ENCODE data around the gene SELENOK. TPM values are rescaled to one million over a fixed set of nuclear protein-coding genes. Genes with fewer than 3 reads are reported as not detected.

Gene SELENOK
- polyA plus RNA-seq, 4 donors = 56.4 to 115 (median 70.8) TPM

GRCh38 chr3:53858096-53858741 lies 33.4 kb downstream of the SELENOK start:
- H3K4me1 ChIP-seq (ENCODE audit: control insufficient read depth in 3 of 3, insufficient read depth in 2 of 3, low read depth in 1 of 3, low read length in 2 of 3) = no peaks in the 10 kb centered on the region

GRCh38 chr3:53856964-53857363 lies 34.7 kb downstream of the SELENOK start:
- no peaks in the 10 kb centered on the region for H3K27me3 ChIP-seq (ENCODE audit: control insufficient read depth in 3 of 3, insufficient read depth in 3 of 3, low read length in 3 of 3)
- DNase-seq (no peak), FAIRE-seq (no peak)
- H3K36me3 ChIP-seq (ENCODE audit: control insufficient read depth in 3 of 3, insufficient read depth in 2 of 3, low read depth in 1 of 3, low read length in 3 of 3) = peaks cover 4 to 33% (median 6%) of the 10 kb centered on the region in 3 donors
- no peaks in the 10 kb centered on the region for H3K9me3 ChIP-seq (ENCODE audit: control insufficient read depth in 2 of 2, insufficient read depth in 1 of 2, low read depth in 1 of 2, low read length in 1 of 2)
- no peak overlapping the region for H3K4me3 ChIP-seq (ENCODE audit: low read depth in 1 of 3, low read length in 3 of 3)
- no peaks in the 10 kb centered on the region for H3K4me1 ChIP-seq (ENCODE audit: control insufficient read depth in 3 of 3, insufficient read depth in 2 of 3, low read depth in 1 of 3, low read length in 2 of 3)
- 64 to 73% (median 72%) methylated on average over 7 of the region's 7 CpGs for WGBS, 3 donors
- no peak overlapping the region for H3K27ac ChIP-seq (ENCODE audit: low read depth in 1 of 3, low read length in 2 of 3)

More at GRCh38 chr3:53858096-53858741, 33.4 kb downstream of the SELENOK start:
- FAIRE-seq = no peak
- Histone ChIP-seq H3K27me3 (ENCODE audit: control insufficient read depth in 3 of 3, insufficient read depth in 3 of 3, low read length in 3 of 3) (no peaks in the 10 kb centered on the region), H3K9me3 (ENCODE audit: control insufficient read depth in 2 of 2, insufficient read depth in 1 of 2, low read depth in 1 of 2, low read length in 1 of 2) (no peaks in the 10 kb centered on the region), H3K27ac (ENCODE audit: low read depth in 1 of 3, low read length in 2 of 3) (no peak overlapping the region), H3K36me3 (ENCODE audit: control insufficient read depth in 3 of 3, insufficient read depth in 2 of 3, low read depth in 1 of 3, low read length in 3 of 3) (peaks cover 6 to 35% (median 7%) of the 10 kb centered on the region in 3 donors), H3K4me3 (ENCODE audit: low read depth in 1 of 3, low read length in 3 of 3) (no peak overlapping the region)
- WGBS, 3 donors = 84 to 86% (median 85%) methylated on average over 7 of the region's 7 CpGs
- no peak for DNase-seq

GRCh38 chr3:53850895-53851294 lies 40.8 kb downstream of the SELENOK start:
- DNase-seq (no peak), FAIRE-seq (no peak)
- H3K36me3 ChIP-seq (ENCODE audit: control insufficient read depth in 3 of 3, insufficient read depth in 2 of 3, low read depth in 1 of 3, low read length in 3 of 3) = peaks cover 0 to 8% (median 0%) of the 10 kb centered on the region in 3 donors
- H3K4me3 ChIP-seq (ENCODE audit: low read depth in 1 of 3, low read length in 3 of 3) = no peak overlapping the region
- peaks cover 0 to 3% (median 0%) of the 10 kb centered on the region in 3 donors for H3K27me3 ChIP-seq (ENCODE audit: control insufficient read depth in 3 of 3, insufficient read depth in 3 of 3, low read length in 3 of 3)
- 55 to 68% (median 67%) methylated on average over 5 of the region's 5 CpGs for WGBS, 3 donors
- no peaks in the 10 kb centered on the region for H3K9me3 ChIP-seq (ENCODE audit: control insufficient read depth in 2 of 2, insufficient read depth in 1 of 2, low read depth in 1 of 2, low read length in 1 of 2)
- H3K4me1 ChIP-seq (ENCODE audit: control insufficient read depth in 3 of 3, insufficient read depth in 2 of 3, low read depth in 1 of 3, low read length in 2 of 3) = peaks cover 0 to 8% (median 0%) of the 10 kb centered on the region in 3 donors
- H3K27ac ChIP-seq (ENCODE audit: low read depth in 1 of 3, low read length in 2 of 3) = no peak overlapping the region

DNA sequence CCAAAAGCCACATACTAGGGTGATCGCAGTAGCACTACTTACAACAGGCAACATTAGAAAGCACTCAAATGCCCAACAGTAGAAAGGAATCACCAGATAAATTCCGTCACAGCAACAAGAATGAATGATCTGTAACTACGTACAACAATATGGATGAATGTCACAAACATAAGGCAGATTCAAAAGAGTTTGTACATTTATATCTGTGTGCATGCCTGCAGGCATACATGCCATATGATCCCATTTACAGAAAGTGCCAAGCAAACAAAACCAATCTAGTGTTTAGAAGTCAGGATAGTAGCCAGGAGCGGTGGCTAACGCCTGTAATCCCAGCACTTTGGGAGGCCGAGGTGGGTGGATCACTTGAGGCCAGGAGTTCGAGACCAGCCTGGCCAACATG lies 41.7 kb downstream of the SELENOK start:
- DNase-seq (no peak), FAIRE-seq (no peak)
- Histone ChIP-seq H3K4me1 (ENCODE audit: control insufficient read depth in 3 of 3, insufficient read depth in 2 of 3, low read depth in 1 of 3, low read length in 2 of 3) (peaks cover 2 to 14% (median 5%) of the 10 kb centered on the region in 3 donors), H3K27me3 (ENCODE audit: control insufficient read depth in 3 of 3, insufficient read depth in 3 of 3, low read length in 3 of 3) (peaks cover 0 to 3% (median 0%) of the 10 kb centered on the region in 3 donors), H3K27ac (ENCODE audit: low read depth in 1 of 3, low read length in 2 of 3) (no peak overlapping the region), H3K36me3 (ENCODE audit: control insufficient read depth in 3 of 3, insufficient read depth in 2 of 3, low read depth in 1 of 3, low read length in 3 of 3) (peaks cover 0 to 4% (median 0%) of the 10 kb centered on the region in 3 donors), H3K4me3 (ENCODE audit: low read depth in 1 of 3, low read length in 3 of 3) (no peak overlapping the region), H3K9me3 (ENCODE audit: control insufficient read depth in 2 of 2, insufficient read depth in 1 of 2, low read depth in 1 of 2, low read length in 1 of 2) (no peaks in the 10 kb centered on the region)
- WGBS, 3 donors = 95 to 97% (median 96%) methylated on average over 7 of the region's 7 CpGs

- FAIRE-seq = no peak
- Histone ChIP-seq H3K9me3 (ENCODE audit: control insufficient read depth in 2 of 2, insufficient read depth in 1 of 2, low read depth in 1 of 2, low read length in 1 of 2) (no peaks in the 10 kb centered on the region), H3K4me1 (ENCODE audit: control insufficient read depth in 3 of 3, insufficient read depth in 2 of 3, low read depth in 1 of 3, low read length in 2 of 3) (peaks cover 2 to 41% (median 6%) of the 10 kb centered on the region in 3 donors), H3K4me3 (ENCODE audit: low read depth in 1 of 3, low read length in 3 of 3) (peak overlapping the region in 2 of 3 donors; percentile 56 to 72), H3K27me3 (ENCODE audit: control insufficient read depth in 3 of 3, insufficient read depth in 3 of 3, low read length in 3 of 3) (peaks cover 0 to 3% (median 0%) of the 10 kb centered on the region in 3 donors), H3K36me3 (ENCODE audit: control insufficient read depth in 3 of 3, insufficient read depth in 2 of 3, low read depth in 1 of 3, low read length in 3 of 3) (peaks cover 0 to 2% (median 0%) of the 10 kb centered on the region in 3 donors), H3K27ac (ENCODE audit: low read depth in 1 of 3, low read length in 2 of 3) (peak overlapping the region in 1 of 3 donors; percentile 25)
- DNase-seq = peak in 1 of 2 donors; percentile 11
- WGBS, 3 donors = 26 to 57% (median 33%) methylated on average over 10 of the region's 10 CpGs
These were observed 44.9 kb downstream of the SELENOK start for GRCh38 chr3:53846851-53847155.

GRCh38 chr3:53846134-53846850 lies 45.4 kb downstream of the SELENOK start, which contains the start of the genes CHDH and IL17RB:
TSS of gene CHDH (minus strand) at chr3:53846419. CDS start at chr3:53824008, 22,411 bp downstream.
TSS of gene IL17RB (plus strand) at chr3:53846568. CDS start at chr3:53846589, 21 bp downstream.
- Histone ChIP-seq H3K36me3 (ENCODE audit: control insufficient read depth in 3 of 3, insufficient read depth in 2 of 3, low read depth in 1 of 3, low read length in 3 of 3) (peaks cover 0 to 2% (median 0%) of the 10 kb centered on the region in 3 donors), H3K4me3 (ENCODE audit: low read depth in 1 of 3, low read length in 3 of 3) (peak within 1 kb of the TSS; percentile 46 to 72 (median 56)), H3K27ac (ENCODE audit: low read depth in 1 of 3, low read length in 2 of 3) (peak within 1 kb of the TSS; percentile 57 to 93 (median 86)), H3K9me3 (ENCODE audit: control insufficient read depth in 2 of 2, insufficient read depth in 1 of 2, low read depth in 1 of 2, low read length in 1 of 2) (no peaks in the 10 kb centered on the region), H3K4me1 (ENCODE audit: control insufficient read depth in 3 of 3, insufficient read depth in 2 of 3, low read depth in 1 of 3, low read length in 2 of 3) (peaks cover 2 to 46% (median 6%) of the 10 kb centered on the region in 3 donors), H3K27me3 (ENCODE audit: control insufficient read depth in 3 of 3, insufficient read depth in 3 of 3, low read length in 3 of 3) (peaks cover 0 to 3% (median 0%) of the 10 kb centered on the region in 3 donors)
- 2 to 3% (median 3%) methylated on average over 54 to 91 of the region's 91 CpGs for WGBS, 3 donors
- peak; percentile 80 to 87 for DNase-seq
- no peak for FAIRE-seq

GRCh38 chr3:53845881-53846133 lies 45.9 kb downstream of the SELENOK start:
- peaks cover 0 to 2% (median 0%) of the 10 kb centered on the region in 3 donors for H3K36me3 ChIP-seq (ENCODE audit: control insufficient read depth in 3 of 3, insufficient read depth in 2 of 3, low read depth in 1 of 3, low read length in 3 of 3)
- H3K9me3 ChIP-seq (ENCODE audit: control insufficient read depth in 2 of 2, insufficient read depth in 1 of 2, low read depth in 1 of 2, low read length in 1 of 2) = no peaks in the 10 kb centered on the region
- peaks cover 0 to 3% (median 0%) of the 10 kb centered on the region in 3 donors for H3K27me3 ChIP-seq (ENCODE audit: control insufficient read depth in 3 of 3, insufficient read depth in 3 of 3, low read length in 3 of 3)
- no peak for FAIRE-seq
- 1 to 2% (median 1%) methylated on average over 33 to 34 of the region's 34 CpGs for WGBS, 3 donors
- peaks cover 2 to 49% (median 6%) of the 10 kb centered on the region in 3 donors for H3K4me1 ChIP-seq (ENCODE audit: control insufficient read depth in 3 of 3, insufficient read depth in 2 of 3, low read depth in 1 of 3, low read length in 2 of 3)
- H3K27ac ChIP-seq (ENCODE audit: low read depth in 1 of 3, low read length in 2 of 3) = peak overlapping the region in 2 of 3 donors; percentile 86 to 93
- peak overlapping the region; percentile 46 to 72 (median 56) for H3K4me3 ChIP-seq (ENCODE audit: low read depth in 1 of 3, low read length in 3 of 3)
- DNase-seq = no peak

DNA sequence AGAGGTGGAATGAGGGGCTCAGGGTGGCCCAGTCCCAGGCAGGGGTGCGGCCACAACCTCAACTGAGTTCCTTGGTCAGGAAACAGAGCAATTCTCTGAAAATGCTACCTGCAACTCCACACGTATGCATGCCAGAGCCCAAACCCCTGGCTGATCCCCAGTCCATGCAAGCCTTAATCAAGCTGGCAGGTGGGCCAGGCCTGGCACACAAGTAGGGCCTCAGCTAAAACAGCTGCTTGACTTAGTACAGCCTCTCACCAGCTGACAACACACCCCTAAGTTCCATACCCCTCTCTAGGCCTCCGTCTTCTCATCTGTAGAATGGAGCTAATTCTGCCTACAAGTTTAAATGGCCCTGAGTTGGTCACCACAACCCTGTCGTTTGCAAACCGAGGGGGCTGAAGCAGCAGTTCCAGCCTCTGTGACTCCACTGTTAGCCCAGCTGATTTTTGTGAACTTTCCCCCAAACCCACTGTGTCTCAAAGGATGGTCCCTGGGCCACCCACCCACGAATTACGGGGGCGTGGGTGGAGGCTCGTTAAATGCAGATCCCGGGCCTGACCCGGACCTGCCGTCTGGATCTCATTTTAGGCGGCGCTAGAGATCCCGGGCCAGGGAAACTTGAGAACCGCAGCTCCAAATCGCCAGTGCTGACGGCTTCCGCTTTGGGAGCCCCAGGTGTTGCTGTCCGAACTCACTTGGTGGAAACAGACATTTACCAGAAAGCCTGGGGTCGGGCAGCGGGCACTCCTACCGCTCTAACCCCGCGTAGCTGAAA lies 46.4 kb downstream of the SELENOK start:
- Histone ChIP-seq H3K36me3 (ENCODE audit: control insufficient read depth in 3 of 3, insufficient read depth in 2 of 3, low read depth in 1 of 3, low read length in 3 of 3) (peaks cover 0 to 3% (median 0%) of the 10 kb centered on the region in 3 donors), H3K9me3 (ENCODE audit: control insufficient read depth in 2 of 2, insufficient read depth in 1 of 2, low read depth in 1 of 2, low read length in 1 of 2) (no peaks in the 10 kb centered on the region), H3K27me3 (ENCODE audit: control insufficient read depth in 3 of 3, insufficient read depth in 3 of 3, low read length in 3 of 3) (peaks cover 0 to 3% (median 0%) of the 10 kb centered on the region in 3 donors), H3K4me3 (ENCODE audit: low read depth in 1 of 3, low read length in 3 of 3) (peak overlapping the region; percentile 46 to 72 (median 56)), H3K4me1 (ENCODE audit: control insufficient read depth in 3 of 3, insufficient read depth in 2 of 3, low read depth in 1 of 3, low read length in 2 of 3) (peaks cover 2 to 49% (median 6%) of the 10 kb centered on the region in 3 donors), H3K27ac (ENCODE audit: low read depth in 1 of 3, low read length in 2 of 3) (peak overlapping the region; percentile 57 to 93 (median 86))
- WGBS, 3 donors = 6 to 13% (median 10%) methylated on average over 25 of the region's 25 CpGs
- FAIRE-seq = no peak
- peak; percentile 52 to 69 for DNase-seq

Data from small intestine (tissue), 7 donors.